ENCODE data around the gene MYB.

GRCh38 chr6:135225911-135226310 lies 44.8 kb downstream of the MYB start:
- TF ChIP-seq EZH2phosphoT487 (IDR thresholded peaks at IDR 0.05; ENCODE audit: unreplicated experiment) (no peak), CTCF (conservative IDR thresholded peaks at IDR 0.05; ENCODE audit: low read depth in 2 of 2) (no peak), JUNB (IDR thresholded peaks at IDR 0.05; ENCODE audit: unreplicated experiment) (no peak), EZH2 (IDR thresholded peaks at IDR 0.05; ENCODE audit: low read depth, unreplicated experiment) (no peak), POLR2AphosphoS5 (IDR thresholded peaks at IDR 0.05; ENCODE audit: low read depth) (no peak), CREB1 (CRISPR knock-in tag; IDR thresholded peaks at IDR 0.05; ENCODE audit: low read depth) (no peak)

All from GM23338 (cell line).